HepG2 (cell line): Measurements from ENCODE around the gene PCBP4. TPM values are rescaled to one million over a fixed set of nuclear protein-coding genes. Genes with fewer than 3 reads are reported as not detected.

Experiments
- ATAC-seq: fragments of 200-7000 bp; cut with Tn5 transposase; 3 replicates; pipeline ENCODE4 v1.9.1; 2020; ENCODE audit warnings: mild to moderate bottlenecking, moderate library complexity
- BruUV-seq: library from RNA; stranded (reverse); fragments of 400-500 nt; replicated peaks from 2 replicates; lab custom pipeline; 2021; lab: Mats Ljungman, UMichigan
- CTCF ChIA-PET: fragments of 300-600 bp; formaldehyde crosslinking; extraction: SDS; loops from one replicate; lab custom pipeline; 2021; ENCODE audit warnings: low total read pairs, inconsistent platforms, low intra/inter-chr PET ratio; lab: Yijun Ruan, JAX
- POLR2A ChIA-PET: fragments of 350-600 bp; sonication (Branson Sonifier 250); formaldehyde crosslinking; loops from one replicate; lab custom pipeline; 2020; ENCODE audit warnings: antibody characterized with exemption, inconsistent platforms; lab: Yijun Ruan, JAX
- DNase-seq: peaks from one replicate; pipeline ENCODE4 v3.0.0-alpha.2; 2015; ENCODE audit warnings: low spot score
- FAIRE-seq: peaks from 3 replicates; lab custom pipeline; 2011; peaks lifted over from hg19 to GRCh38; lab: Jason Lieb, UNC
- H2AFZ ChIP-seq: one replicate; pipeline ENCODE4 v1.6.1; 2011; ENCODE audit warnings: low read length, inconsistent platforms
- H3K27ac ChIP-seq: fragments of 300-600 bp; 3 replicates; pipeline ENCODE4 v1.8.0; 2011; ENCODE audit warnings: mixed run types, mild to moderate bottlenecking, mixed read lengths, low read length, inconsistent platforms; ENCODE audit not compliant: insufficient read depth; ENCODE audit errors: extremely low read length
- H3K27me3 ChIP-seq, 2 experiments: fragments of 200-600 bp in 1 of 2; 2 replicates in 1 of 2; 3 replicates in 1 of 2; pipeline versions ENCODE4 v1.6.0 to v1.8.0; 2011; ENCODE audit warnings: low read length in 2 of 2, mild to moderate bottlenecking in 2 of 2, moderate library complexity in 2 of 2, inconsistent platforms in 1 of 2; ENCODE audit not compliant: insufficient read depth in 2 of 2, control insufficient read depth in 1 of 2
- H3K36me3 ChIP-seq, 2 experiments: fragments of 200-600 bp in 1 of 2; replicated peaks in 1 of 2; 2 replicates in 1 of 2; 3 replicates in 1 of 2; pipeline versions ENCODE4 v1.5.1 to v1.8.0; 2011; ENCODE audit warnings: low read length in 2 of 2, inconsistent platforms in 1 of 2; ENCODE audit not compliant: insufficient read depth in 2 of 2, control insufficient read depth in 1 of 2
- H3K4me1 ChIP-seq: 2 replicates; pipeline ENCODE4 v1.5.1; 2012; ENCODE audit warnings: low read length, inconsistent platforms; ENCODE audit not compliant: insufficient read depth
- H3K4me2 ChIP-seq: 2 replicates; pipeline ENCODE4 v1.6.0; 2011; ENCODE audit warnings: low read depth, low read length, inconsistent platforms
- H3K4me3 ChIP-seq, 3 experiments: fragments of 200-600 bp in 1 of 3; sonication (generic), shearing (Covaris generic) in 1 of 3; replicated peaks in 1 of 3; 2 replicates each; pipeline ENCODE4 v1.5.1; 2011 to 2016; ENCODE audit warnings: low read length in 3 of 3, inconsistent platforms in 2 of 3, low read depth in 2 of 3, mild to moderate bottlenecking in 2 of 3, control low read depth in 1 of 3, mixed read lengths in 1 of 3; ENCODE audit not compliant: insufficient read depth in 1 of 3
- H3K79me2 ChIP-seq: one replicate; pipeline ENCODE4 v1.6.1; 2011; ENCODE audit warnings: low read length, inconsistent platforms; ENCODE audit not compliant: insufficient read depth
- H3K9ac ChIP-seq: 2 replicates; pipeline ENCODE4 v1.6.0; 2011; ENCODE audit warnings: mild to moderate bottlenecking, low read depth, low read length, inconsistent platforms; ENCODE audit not compliant: insufficient read depth
- H3K9me3 ChIP-seq: 2 replicates; pipeline ENCODE4 v1.5.1; 2012; ENCODE audit warnings: mild to moderate bottlenecking, low read length
- H4K20me1 ChIP-seq: 2 replicates; pipeline ENCODE4 v1.6.0; 2011; ENCODE audit warnings: inconsistent platforms, mild to moderate bottlenecking, low read length, moderate library complexity; ENCODE audit not compliant: insufficient read depth
- CERS6 ChIP-seq: sonication (generic); formaldehyde crosslinking; IDR thresholded peaks from 2 replicates; pipeline ENCODE4 v1.5.0; 2020; ENCODE audit warnings: missing genetic modification reagents
- DPF2 ChIP-seq: sonication (generic); formaldehyde crosslinking; IDR thresholded peaks from 2 replicates; pipeline ENCODE4 v1.4.0; 2020; ENCODE audit warnings: mild to moderate bottlenecking, low read depth, missing genetic modification reagents, borderline replicate concordance
- MTA1 ChIP-seq: sonication (generic); formaldehyde crosslinking; IDR thresholded peaks from 2 replicates; pipeline ENCODE4 v1.4.0; 2020; ENCODE audit warnings: missing genetic modification reagents, mild to moderate bottlenecking, borderline replicate concordance
- POGZ ChIP-seq: sonication (generic); formaldehyde crosslinking; IDR thresholded peaks from 2 replicates; pipeline ENCODE4 v1.4.0; 2020; ENCODE audit warnings: mild to moderate bottlenecking, missing genetic modification reagents
- SALL1 ChIP-seq: sonication (generic); formaldehyde crosslinking; IDR thresholded peaks from 2 replicates; pipeline ENCODE4 v1.8.0; 2022; ENCODE audit warnings: mild to moderate bottlenecking, missing genetic modification reagents
- TCF7 ChIP-seq: sonication (generic); IDR thresholded peaks from 2 replicates; pipeline ENCODE4 v1.6.1; 2016; ENCODE audit warnings: antibody characterized with exemption, low read depth
- TRIM24 ChIP-seq: sonication (generic); formaldehyde crosslinking; IDR thresholded peaks from 2 replicates; pipeline ENCODE4 v1.8.0; 2022; ENCODE audit warnings: mild to moderate bottlenecking, missing genetic modification reagents
- ZNF615 ChIP-seq: sonication (generic); formaldehyde crosslinking; IDR thresholded peaks from 2 replicates; pipeline ENCODE4 v1.5.0; 2020; ENCODE audit warnings: mild to moderate bottlenecking, missing genetic modification reagents, borderline replicate concordance
- WGBS: methylation state at CpG from one replicate; pipeline ENCODE4 v1.1.6; 2017; ENCODE audit warnings: low lambda C conversion rate; 5-methylcytosine and 5-hydroxymethylcytosine counted together
- in situ Hi-C: cut with HindIII; loops from 2 replicates; pipeline ENCODE4 v1.10.0; 2017; ENCODE audit warnings: low pct_unique_long_range_greater_than_20kb; ENCODE audit not compliant: extremely low pct_ligation_motif_present
- intact Hi-C: fragments of 100-400 bp; cut with micrococcal nuclease; formaldehyde crosslinking; loops from one replicate; pipeline ENCODE4 v1.10.0; 2022; ENCODE audit not compliant: unreplicated experiment
- polyA plus RNA-seq, 8 experiments: library from polyadenylated mRNA; depleted of rRNA in 3 of 8; stranded (reverse) in 7 of 8; unstranded in 1 of 8; fragments of >200 nt; fragmentation: Illumina TruSeq in 4 of 8; extraction: Trizol in 4 of 8; gene quantifications; 2 replicates each; pipeline versions ENCODE4 v1.2.1 to v1.2.3, GENCODE V29; 2011 to 2016; ENCODE audit warnings: low read depth in 4 of 8, missing spikeins in 1 of 8, mixed read lengths in 1 of 8; ENCODE audit not compliant: insufficient read depth in 1 of 8
- total RNA-seq, 5 experiments: library from RNA; depleted of rRNA; stranded (reverse); fragments of >200 nt; fragmentation: Illumina TruSeq; extraction: Trizol; gene quantifications; 2 replicates each; pipeline ENCODE4 v1.2.3, GENCODE V29; 2016; ENCODE audit warnings: low read depth in 1 of 5
- TF ChIP-seq, protein P1 (sequence below): sonication (generic); formaldehyde crosslinking; IDR thresholded peaks from 2 replicates; pipeline ENCODE4 v1.4.0; 2020; ENCODE audit warnings: missing genetic modification reagents, borderline replicate concordance
- TF ChIP-seq, protein P2 (sequence below): sonication (generic); formaldehyde crosslinking; IDR thresholded peaks from 2 replicates; pipeline ENCODE4 v1.5.1; 2020; ENCODE audit warnings: mild to moderate bottlenecking, missing genetic modification reagents, moderate library complexity
- TF ChIP-seq, protein P3 (sequence below): sonication (generic); formaldehyde crosslinking; IDR thresholded peaks from 2 replicates; pipeline ENCODE4 v1.8.0; 2022; ENCODE audit warnings: mild to moderate bottlenecking, missing genetic modification reagents, borderline replicate concordance

Gene PCBP4
- total and polyA plus RNA-seq, 2 of the 13 experiments (the other 11 are each of a cell fraction or from before 2014, with no cell fraction given): 36.8 to 51.3 TPM

- peak overlapping the region; percentile 72 to 87 (median 77) for H3K4me3 ChIP-seq
- H3K79me2 ChIP-seq: peaks cover 8% of the 10 kb centered on the region
- H3K36me3 ChIP-seq: peaks cover 2 to 5% of the 10 kb centered on the region in 2 experiments; a peak in 2 of 5 replicates
- H3K9ac ChIP-seq: peak overlapping the region; percentile 75
- no peak overlapping the region for H2AFZ ChIP-seq
- ATAC-seq (peak; percentile 19), DNase-seq (peak; percentile 54), FAIRE-seq (no peak)
- ChIA-PET CTCF (no interaction called here), POLR2A (interaction anchor here (0.8 to 6.8 kb wide), 6 partner anchors 11 to 27 kb away, joined by 3 to 80 read pairs (median 9); partner anchors contain the start of genes ACY1, PARP3, RPL29 and RRP9)
- no peaks in the 10 kb centered on the region for H3K9me3 ChIP-seq
- peak overlapping the region; percentile 81 for H3K27ac ChIP-seq
- no peaks in the 10 kb centered on the region for H4K20me1 ChIP-seq
- in situ Hi-C loops: no loop called here
- H3K4me2 ChIP-seq: peak overlapping the region; percentile 84
- intact Hi-C loops: no loop called here
- no peaks in the 10 kb centered on the region for H3K27me3 ChIP-seq
- H3K4me1 ChIP-seq: peaks cover 87% of the 10 kb centered on the region
- WGBS: 14% methylated on average over 6 of the region's 11 CpGs
- no TSS peak for BruUV-seq
- TF ChIP-seq ZNF615 (CRISPR knock-in tag): no peak
- TF ChIP-seq TCF7: no peak
- TF ChIP-seq, protein P1, sequence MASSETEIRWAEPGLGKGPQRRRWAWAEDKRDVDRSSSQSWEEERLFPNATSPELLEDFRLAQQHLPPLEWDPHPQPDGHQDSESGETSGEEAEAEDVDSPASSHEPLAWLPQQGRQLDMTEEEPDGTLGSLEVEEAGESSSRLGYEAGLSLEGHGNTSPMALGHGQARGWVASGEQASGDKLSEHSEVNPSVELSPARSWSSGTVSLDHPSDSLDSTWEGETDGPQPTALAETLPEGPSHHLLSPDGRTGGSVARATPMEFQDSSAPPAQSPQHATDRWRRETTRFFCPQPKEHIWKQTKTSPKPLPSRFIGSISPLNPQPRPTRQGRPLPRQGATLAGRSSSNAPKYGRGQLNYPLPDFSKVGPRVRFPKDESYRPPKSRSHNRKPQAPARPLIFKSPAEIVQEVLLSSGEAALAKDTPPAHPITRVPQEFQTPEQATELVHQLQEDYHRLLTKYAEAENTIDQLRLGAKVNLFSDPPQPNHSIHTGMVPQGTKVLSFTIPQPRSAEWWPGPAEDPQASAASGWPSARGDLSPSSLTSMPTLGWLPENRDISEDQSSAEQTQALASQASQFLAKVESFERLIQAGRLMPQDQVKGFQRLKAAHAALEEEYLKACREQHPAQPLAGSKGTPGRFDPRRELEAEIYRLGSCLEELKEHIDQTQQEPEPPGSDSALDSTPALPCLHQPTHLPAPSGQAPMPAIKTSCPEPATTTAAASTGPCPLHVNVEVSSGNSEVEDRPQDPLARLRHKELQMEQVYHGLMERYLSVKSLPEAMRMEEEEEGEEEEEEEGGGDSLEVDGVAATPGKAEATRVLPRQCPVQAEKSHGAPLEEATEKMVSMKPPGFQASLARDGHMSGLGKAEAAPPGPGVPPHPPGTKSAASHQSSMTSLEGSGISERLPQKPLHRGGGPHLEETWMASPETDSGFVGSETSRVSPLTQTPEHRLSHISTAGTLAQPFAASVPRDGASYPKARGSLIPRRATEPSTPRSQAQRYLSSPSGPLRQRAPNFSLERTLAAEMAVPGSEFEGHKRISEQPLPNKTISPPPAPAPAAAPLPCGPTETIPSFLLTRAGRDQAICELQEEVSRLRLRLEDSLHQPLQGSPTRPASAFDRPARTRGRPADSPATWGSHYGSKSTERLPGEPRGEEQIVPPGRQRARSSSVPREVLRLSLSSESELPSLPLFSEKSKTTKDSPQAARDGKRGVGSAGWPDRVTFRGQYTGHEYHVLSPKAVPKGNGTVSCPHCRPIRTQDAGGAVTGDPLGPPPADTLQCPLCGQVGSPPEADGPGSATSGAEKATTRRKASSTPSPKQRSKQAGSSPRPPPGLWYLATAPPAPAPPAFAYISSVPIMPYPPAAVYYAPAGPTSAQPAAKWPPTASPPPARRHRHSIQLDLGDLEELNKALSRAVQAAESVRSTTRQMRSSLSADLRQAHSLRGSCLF (CRISPR knock-in tag): no peak
- no peak for TF ChIP-seq DPF2 (CRISPR knock-in tag)
- TF ChIP-seq MTA1 (CRISPR knock-in tag): no peak
- TF ChIP-seq, protein P2, sequence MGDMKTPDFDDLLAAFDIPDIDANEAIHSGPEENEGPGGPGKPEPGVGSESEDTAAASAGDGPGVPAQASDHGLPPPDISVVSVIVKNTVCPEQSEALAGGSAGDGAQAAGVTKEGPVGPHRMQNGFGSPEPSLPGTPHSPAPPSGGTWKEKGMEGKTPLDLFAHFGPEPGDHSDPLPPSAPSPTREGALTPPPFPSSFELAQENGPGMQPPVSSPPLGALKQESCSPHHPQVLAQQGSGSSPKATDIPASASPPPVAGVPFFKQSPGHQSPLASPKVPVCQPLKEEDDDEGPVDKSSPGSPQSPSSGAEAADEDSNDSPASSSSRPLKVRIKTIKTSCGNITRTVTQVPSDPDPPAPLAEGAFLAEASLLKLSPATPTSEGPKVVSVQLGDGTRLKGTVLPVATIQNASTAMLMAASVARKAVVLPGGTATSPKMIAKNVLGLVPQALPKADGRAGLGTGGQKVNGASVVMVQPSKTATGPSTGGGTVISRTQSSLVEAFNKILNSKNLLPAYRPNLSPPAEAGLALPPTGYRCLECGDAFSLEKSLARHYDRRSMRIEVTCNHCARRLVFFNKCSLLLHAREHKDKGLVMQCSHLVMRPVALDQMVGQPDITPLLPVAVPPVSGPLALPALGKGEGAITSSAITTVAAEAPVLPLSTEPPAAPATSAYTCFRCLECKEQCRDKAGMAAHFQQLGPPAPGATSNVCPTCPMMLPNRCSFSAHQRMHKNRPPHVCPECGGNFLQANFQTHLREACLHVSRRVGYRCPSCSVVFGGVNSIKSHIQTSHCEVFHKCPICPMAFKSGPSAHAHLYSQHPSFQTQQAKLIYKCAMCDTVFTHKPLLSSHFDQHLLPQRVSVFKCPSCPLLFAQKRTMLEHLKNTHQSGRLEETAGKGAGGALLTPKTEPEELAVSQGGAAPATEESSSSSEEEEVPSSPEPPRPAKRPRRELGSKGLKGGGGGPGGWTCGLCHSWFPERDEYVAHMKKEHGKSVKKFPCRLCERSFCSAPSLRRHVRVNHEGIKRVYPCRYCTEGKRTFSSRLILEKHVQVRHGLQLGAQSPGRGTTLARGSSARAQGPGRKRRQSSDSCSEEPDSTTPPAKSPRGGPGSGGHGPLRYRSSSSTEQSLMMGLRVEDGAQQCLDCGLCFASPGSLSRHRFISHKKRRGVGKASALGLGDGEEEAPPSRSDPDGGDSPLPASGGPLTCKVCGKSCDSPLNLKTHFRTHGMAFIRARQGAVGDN (CRISPR knock-in tag): 0 out of 2 replicates have a peak, but pooled peaks have one; percentile 36
- TF ChIP-seq TRIM24: no peak
- TF ChIP-seq POGZ: no peak
- TF ChIP-seq SALL1 (CRISPR knock-in tag): peak; percentile 18; the same call in 1 of the 2 replicates
- no peak for TF ChIP-seq CERS6 (CRISPR knock-in tag)
- TF ChIP-seq, protein P3, sequence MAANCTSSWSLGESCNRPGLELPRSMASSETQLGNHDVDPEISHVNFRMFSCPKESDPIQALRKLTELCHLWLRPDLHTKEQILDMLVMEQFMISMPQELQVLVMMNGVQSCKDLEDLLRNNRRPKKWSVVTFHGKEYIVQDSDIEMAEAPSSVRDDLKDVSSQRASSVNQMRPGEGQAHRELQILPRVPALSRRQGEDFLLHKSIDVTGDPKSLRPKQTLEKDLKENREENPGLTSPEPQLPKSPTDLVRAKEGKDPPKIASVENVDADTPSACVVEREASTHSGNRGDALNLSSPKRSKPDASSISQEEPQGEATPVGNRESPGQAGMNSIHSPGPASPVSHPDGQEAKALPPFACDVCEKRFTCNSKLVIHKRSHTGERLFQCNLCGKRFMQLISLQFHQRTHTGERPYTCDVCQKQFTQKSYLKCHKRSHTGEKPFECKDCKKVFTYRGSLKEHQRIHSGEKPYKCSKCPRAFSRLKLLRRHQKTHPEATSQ (CRISPR knock-in tag): no peak
Measured at GRCh38 chr3:51968170-51968775, 1.0 kb upstream of the PCBP4 start.
